ENCODE data around the gene ZBTB5. TPM values are rescaled to one million over a fixed set of nuclear protein-coding genes. Genes with fewer than 3 reads are reported as not detected.
A peak's percentile ranks its signal among the peaks of the same experiment; 100 is the strongest.

The ZBTB5 gene
- total and polyA plus RNA-seq, 2 of the 8 experiments (the other 6 are each of a cell fraction or from before 2014, with no cell fraction given), result 13.3 to 14.5 TPM

- no peak overlapping the region for H3K56ac ChIP-seq (replicated peaks; ENCODE audit: insufficient read length, low read depth, low read length)
- no peak overlapping the region for H2BK15ac ChIP-seq (ENCODE audit: low read length)
- H3K14ac ChIP-seq (ENCODE audit: insufficient read length), result no peak overlapping the region
- H4K91ac ChIP-seq (replicated peaks; ENCODE audit: insufficient read length, low read length), result no peak overlapping the region
- no peak overlapping the region for H4K8ac ChIP-seq (ENCODE audit: extremely low read depth, insufficient read depth, low read length)
- peak overlapping the region; percentile 77 for H2BK5ac ChIP-seq (ENCODE audit: low read depth, low read length)
- no peak overlapping the region for H2AK5ac ChIP-seq (ENCODE audit: low read depth, low read length)
- H4K5ac ChIP-seq (ENCODE audit: insufficient read length, low read depth, low read length), result peak overlapping the region; percentile 54
- peak overlapping the region; percentile 71 for H3K27ac ChIP-seq (ENCODE audit: low read depth, low read length)
- no peak overlapping the region for H3K4ac ChIP-seq (replicated peaks; ENCODE audit: insufficient read length, low read depth, low read length)
- DNase-seq (ENCODE audit: low read depth in 1 of 2, low spot score in 2 of 2) (no peak), FAIRE-seq (no peak)
- peak overlapping the region; percentile 67; the same call in 1 of the 2 replicates for H3K18ac ChIP-seq (ENCODE audit: extremely low read depth, low read length)
- peak overlapping the region in 3 of 4 experiments; percentile 19 to 32 (median 19); a peak in 4 of 8 replicates for H3K4me3 ChIP-seq (ENCODE audit: extremely low read depth in 1 of 4, insufficient read depth in 2 of 4, low read depth in 3 of 4, low read length in 4 of 4)
- 0 out of 2 replicates have a peak overlapping the region, but pooled peaks have one; percentile 27 for H2BK12ac ChIP-seq (ENCODE audit: low read depth, low read length)
- no peaks in the 10 kb centered on the region for H3K9me3 ChIP-seq (ENCODE audit: insufficient read depth in 2 of 2, low read depth in 1 of 2, low read length in 1 of 2)
- H3K4me2 ChIP-seq (ENCODE audit: insufficient read depth in 1 of 2, low read depth in 2 of 2, low read length in 2 of 2), result peak overlapping the region; percentile 30 to 52
- peaks cover 6 to 14% of the 10 kb centered on the region in 2 experiments for H4K20me1 ChIP-seq (replicated peaks in 1 of 2; ENCODE audit: control insufficient read depth in 1 of 2, insufficient read depth in 2 of 2, low read length in 2 of 2)
- WGBS, 2 experiments (ENCODE audit: extremely low coverage in 1 of 2, insufficient coverage in 1 of 2, insufficient read length in 1 of 2, insufficient replicate concordance in 2 of 2, low coverage in 1 of 2, low lambda C conversion rate in 2 of 2, missing lambda C conversion rate in 1 of 2), result 55% methylated on average over 5 of the region's 7 CpGs; no CpG with 5 or more reads in 1 of the 2 experiments
- H3K23me2 ChIP-seq (ENCODE audit: low read depth, low read length), result peaks cover 4% of the 10 kb centered on the region; the same call in 1 of the 2 replicates
- peaks cover 4% of the 10 kb centered on the region for H3K79me1 ChIP-seq (ENCODE audit: low read depth, low read length)
- no peak overlapping the region for H3K23ac ChIP-seq (ENCODE audit: insufficient read length)
- peaks cover 0 to 11% of the 10 kb centered on the region in 2 experiments; a peak in 2 of 4 replicates for H3K79me2 ChIP-seq (ENCODE audit: control insufficient read depth in 1 of 2, insufficient read depth in 2 of 2, low read length in 2 of 2)
- peaks cover 3 to 16% (median 9%) of the 10 kb centered on the region in 4 experiments for H3K4me1 ChIP-seq (replicated peaks in 1 of 4; ENCODE audit: control insufficient read depth in 3 of 4, insufficient read depth in 4 of 4, low read length in 3 of 4)
- H2AFZ ChIP-seq (ENCODE audit: low read length), result no peak overlapping the region
- ChIA-PET POLR2A (ENCODE audit: partially characterized antibody) (interaction anchor here (0.8 to 2.4 kb wide), 10 partner anchors 9 to 32 kb away, joined by 3 to 15 read pairs (median 7); partner anchors contain the start of genes GRHPR and ZBTB5), CTCF (ENCODE audit: partially characterized antibody) (interaction anchor here (0.7 to 1.2 kb wide), 5 partner anchors 22 to 314 kb away, joined by 3 read pairs; no protein-coding TSS in a partner anchor)
- H2BK120ac ChIP-seq (replicated peaks; ENCODE audit: low read depth, low read length), result no peak overlapping the region
- peak overlapping the region in 2 of 4 experiments; percentile 1 to 18; a peak in 1 of 7 replicates for H3K9ac ChIP-seq (replicated peaks in 1 of 4; ENCODE audit: extremely low read depth in 1 of 4, low read depth in 3 of 4, low read length in 3 of 4)
- 0 out of 2 replicates have a peak overlapping the region, but pooled peaks have one; percentile 48 for H2BK20ac ChIP-seq (ENCODE audit: low read length)
- peaks cover 27 to 66% (median 41%) of the 10 kb centered on the region in 4 experiments for H3K36me3 ChIP-seq (ENCODE audit: control insufficient read depth in 2 of 4, insufficient read depth in 4 of 4, low read length in 3 of 4)
- no peaks in the 10 kb centered on the region for H3K27me3 ChIP-seq (replicated peaks in 1 of 4; ENCODE audit: control insufficient read depth in 3 of 4, extremely low read depth in 1 of 4, insufficient read depth in 3 of 4, low read length in 3 of 4)
- TF ChIP-seq EGR1 (IDR thresholded peaks at IDR 0.05; ENCODE audit: borderline replicate concordance, low read depth, low read length), result no peak
- TF ChIP-seq BACH1 (IDR thresholded peaks at IDR 0.05; ENCODE audit: low read length), result no peak
- TF ChIP-seq SIRT6 (IDR thresholded peaks at IDR 0.05; ENCODE audit: low read length), result no peak
- TF ChIP-seq E2F6 (IDR thresholded peaks at IDR 0.05), result no peak
- no peak for TF ChIP-seq SAP30 (IDR thresholded peaks at IDR 0.05; ENCODE audit: insufficient read depth, insufficient replicate concordance, low read length)
- no peak for TF ChIP-seq POLR2AphosphoS5 (IDR thresholded peaks at IDR 0.05; ENCODE audit: low read depth, low read length)
- no peak for TF ChIP-seq JUND (IDR thresholded peaks at IDR 0.05; ENCODE audit: low read length)
- no peak for TF ChIP-seq SP2 (IDR thresholded peaks at IDR 0.05; ENCODE audit: low read length)
- no peak for TF ChIP-seq TBP (IDR thresholded peaks at IDR 0.05; ENCODE audit: low read depth, low read length)
- no peak for TF ChIP-seq SP4 (IDR thresholded peaks at IDR 0.05; ENCODE audit: low read length)
- TF ChIP-seq POU5F1 (IDR thresholded peaks at IDR 0.05; ENCODE audit: low read depth, low read length), result 0 out of 2 replicates have a peak, but pooled peaks have one; percentile 9
Measured at GRCh38 chr9:37433867-37434371, 31.3 kb downstream of the ZBTB5 start.

Data from H1 (cell line).